MM.1S (cell line): ENCODE data around the gene MT1M.

ENCODE experiments used
- DNase-seq: peaks from one replicate; pipeline ENCODE4 v3.0.0-alpha.2; 2015
- H2AFZ ChIP-seq: fragments of 300-600 bp; sonication (generic); 2 replicates; pipeline ENCODE4 v1.6.0; 2016; ENCODE audit warnings: antibody characterized with exemption, low read length
- H3F3A ChIP-seq: fragments of 300-600 bp; sonication (generic); 2 replicates; pipeline ENCODE4 v1.6.1; 2016; ENCODE audit warnings: mild to moderate bottlenecking, antibody characterized with exemption, low read length, moderate library complexity, mixed read lengths; ENCODE audit not compliant: insufficient read depth
- H3K27ac ChIP-seq: fragments of 300-600 bp; sonication (generic); 2 replicates; pipeline ENCODE4 v1.5.1; 2016; ENCODE audit warnings: mild to moderate bottlenecking, low read length
- H3K27me3 ChIP-seq: fragments of 300-600 bp; sonication (generic); replicated peaks from 2 replicates; pipeline ENCODE4 v1.6.0; 2016; ENCODE audit warnings: low read length; ENCODE audit not compliant: insufficient read depth
- H3K36me3 ChIP-seq: fragments of 300-600 bp; sonication (generic); replicated peaks from 2 replicates; pipeline ENCODE4 v1.6.1; 2016; ENCODE audit warnings: mild to moderate bottlenecking, low read length, mixed read lengths; ENCODE audit not compliant: insufficient read depth
- H3K4me1 ChIP-seq: fragments of 300-600 bp; sonication (generic); 2 replicates; pipeline ENCODE4 v1.6.1; 2016; ENCODE audit warnings: low read length, mixed read lengths
- H3K4me2 ChIP-seq: fragments of 300-600 bp; sonication (generic); 2 replicates; pipeline ENCODE4 v1.6.0; 2016; ENCODE audit warnings: low read depth, low read length
- H3K4me3 ChIP-seq: fragments of 300-600 bp; sonication (generic); 2 replicates; pipeline ENCODE4 v1.5.1; 2016; ENCODE audit warnings: low read length, mixed read lengths
- H3K79me2 ChIP-seq: fragments of 300-600 bp; sonication (generic); 2 replicates; pipeline ENCODE4 v1.6.1; 2016; ENCODE audit warnings: mixed run types, low read length, mixed read lengths
- H3K9ac ChIP-seq: fragments of 300-600 bp; sonication (generic); 2 replicates; pipeline ENCODE4 v1.6.1; 2016; ENCODE audit warnings: low read length, mixed read lengths
- H3K9me2 ChIP-seq: fragments of 300-600 bp; sonication (generic); replicated peaks from 2 replicates; pipeline ENCODE4 v1.6.1; 2016; ENCODE audit warnings: mild to moderate bottlenecking, low read length, mixed read lengths; ENCODE audit not compliant: insufficient read depth
- H3K9me3 ChIP-seq: fragments of 300-600 bp; sonication (generic); replicated peaks from 2 replicates; pipeline ENCODE4 v1.6.1; 2016; ENCODE audit warnings: mild to moderate bottlenecking, low read length, mixed read lengths; ENCODE audit not compliant: insufficient read depth
- H4K20me1 ChIP-seq: fragments of 300-600 bp; sonication (generic); 2 replicates; pipeline ENCODE4 v1.6.1; 2016; ENCODE audit warnings: mild to moderate bottlenecking, low read length, moderate library complexity, mixed read lengths; ENCODE audit not compliant: insufficient read depth
- CTCF ChIP-seq: fragments of 300-600 bp; sonication (generic); IDR thresholded peaks from 2 replicates; pipeline ENCODE4 v1.5.1; 2016; ENCODE audit warnings: antibody characterized with exemption, low read length, mixed read lengths
- EZH2 ChIP-seq: fragments of 300-600 bp; sonication (generic); optimal IDR thresholded peaks from 2 replicates; pipeline ENCODE3; 2017; ENCODE audit warnings: low read depth, mild to moderate bottlenecking, antibody characterized with exemption, low read length, mixed read lengths
- EZH2phosphoT487 ChIP-seq: fragments of 300-600 bp; sonication (generic); IDR thresholded peaks from 2 replicates; pipeline ENCODE4 v1.6.1; 2018; ENCODE audit warnings: antibody characterized with exemption, low read length

The MT1M gene

GRCh38 chr16:56604966-56605365, 27.5 kb upstream of the MT1M start:
- no peaks in the 10 kb centered on the region for H3K79me2 ChIP-seq
- H3K9ac ChIP-seq = no peak overlapping the region
- peaks cover 11% of the 10 kb centered on the region for H3K4me1 ChIP-seq
- H3K9me2 ChIP-seq = no peaks in the 10 kb centered on the region
- peaks cover 14% of the 10 kb centered on the region for H3F3A ChIP-seq
- peaks cover 22% of the 10 kb centered on the region; the same call in 1 of the 2 replicates for H3K27me3 ChIP-seq
- H3K27ac ChIP-seq = no peak overlapping the region
- H3K9me3 ChIP-seq = no peaks in the 10 kb centered on the region
- DNase-seq = no peak
- no peaks in the 10 kb centered on the region for H4K20me1 ChIP-seq
- H3K36me3 ChIP-seq = no peaks in the 10 kb centered on the region
- TF ChIP-seq EZH2phosphoT487 = no peak
- no peak for TF ChIP-seq EZH2
- TF ChIP-seq CTCF = no peak
- no peak overlapping the region for H3K4me3 ChIP-seq
- no peak overlapping the region for H3K4me2 ChIP-seq
- H2AFZ ChIP-seq = no peak overlapping the region

GRCh38 chr16:56605475-56605874, 27.0 kb upstream of the MT1M start:
- no peak overlapping the region for H3K27ac ChIP-seq

GRCh38 chr16:56606071-56606475, 26.4 kb upstream of the MT1M start:
- no peak overlapping the region for H3K4me2 ChIP-seq
- H3K27ac ChIP-seq = no peak overlapping the region
- no peak overlapping the region for H2AFZ ChIP-seq
- no peak overlapping the region for H3K4me3 ChIP-seq
- no peaks in the 10 kb centered on the region for H3K9me3 ChIP-seq
- H3K4me1 ChIP-seq = peaks cover 19% of the 10 kb centered on the region
- no peak for TF ChIP-seq EZH2
- H3K79me2 ChIP-seq = no peaks in the 10 kb centered on the region
- H3K36me3 ChIP-seq = no peaks in the 10 kb centered on the region
- H3K9me2 ChIP-seq = no peaks in the 10 kb centered on the region
- DNase-seq = no peak
- peaks cover 16% of the 10 kb centered on the region for H3F3A ChIP-seq
- H3K9ac ChIP-seq = no peak overlapping the region
- no peaks in the 10 kb centered on the region for H4K20me1 ChIP-seq
- H3K27me3 ChIP-seq = peaks cover 26% of the 10 kb centered on the region

More at GRCh38 chr16:56605475-56605874, 27.0 kb upstream of the MT1M start:
- TF ChIP-seq EZH2phosphoT487 = no peak
- H3K36me3 ChIP-seq = no peaks in the 10 kb centered on the region
- no peak overlapping the region for H3K4me3 ChIP-seq
- H3K9ac ChIP-seq = no peak overlapping the region
- H3K4me1 ChIP-seq = peaks cover 16% of the 10 kb centered on the region
- H4K20me1 ChIP-seq = no peaks in the 10 kb centered on the region
- no peak overlapping the region for H3K4me2 ChIP-seq
- no peaks in the 10 kb centered on the region for H3K9me2 ChIP-seq
- no peaks in the 10 kb centered on the region for H3K79me2 ChIP-seq
- peaks cover 16% of the 10 kb centered on the region for H3F3A ChIP-seq
- no peaks in the 10 kb centered on the region for H3K9me3 ChIP-seq
- peaks cover 26% of the 10 kb centered on the region; the same call in 1 of the 2 replicates for H3K27me3 ChIP-seq
- H2AFZ ChIP-seq = no peak overlapping the region
- no peak for DNase-seq

GRCh38 chr16:56606476-56607108, 25.9 kb upstream of the MT1M start:
- H3K4me3 ChIP-seq = no peak overlapping the region
- no peaks in the 10 kb centered on the region for H3K9me3 ChIP-seq
- no peaks in the 10 kb centered on the region for H3K36me3 ChIP-seq
- no peaks in the 10 kb centered on the region for H3K9me2 ChIP-seq
- H3K79me2 ChIP-seq = no peaks in the 10 kb centered on the region
- no peak overlapping the region for H3K4me2 ChIP-seq
- peaks cover 25% of the 10 kb centered on the region for H3K27me3 ChIP-seq
- no peak for DNase-seq
- no peak overlapping the region for H2AFZ ChIP-seq
- peaks cover 16% of the 10 kb centered on the region for H3F3A ChIP-seq
- H4K20me1 ChIP-seq = no peaks in the 10 kb centered on the region
- no peak overlapping the region for H3K27ac ChIP-seq
- H3K4me1 ChIP-seq = peaks cover 19% of the 10 kb centered on the region
- no peak overlapping the region for H3K9ac ChIP-seq
- TF ChIP-seq EZH2 = no peak
- TF ChIP-seq EZH2phosphoT487 = no peak
- no peak for TF ChIP-seq CTCF
